Nephron progenitor cell (in vitro differentiated cells): Measurements from ENCODE around the gene LOXHD1.

Experiments used
- DNase-seq: peaks from one replicate; pipeline ENCODE4 v3.0.0; 2021
- H3K27ac Mint-ChIP-seq: 2 replicates; pipeline ENCODE4 v1.8.0; 2021; ENCODE audit warnings: mild to moderate bottlenecking, moderate library complexity, mixed read lengths
- H3K27me3 Mint-ChIP-seq: 2 replicates; pipeline ENCODE4 v1.8.0; 2021; ENCODE audit warnings: mild to moderate bottlenecking, low read depth, mixed read lengths; ENCODE audit not compliant: poor library complexity
- H3K36me3 Mint-ChIP-seq: 2 replicates; pipeline ENCODE4 v1.8.0; 2021; ENCODE audit warnings: low read depth, mixed read lengths
- H3K4me1 Mint-ChIP-seq: 2 replicates; pipeline ENCODE4 v1.8.0; 2021; ENCODE audit warnings: mixed read lengths
- H3K4me3 Mint-ChIP-seq: 2 replicates; pipeline ENCODE4 v1.8.0; 2021; ENCODE audit warnings: mild to moderate bottlenecking, moderate library complexity, mixed read lengths
- H3K9me3 Mint-ChIP-seq: 2 replicates; pipeline ENCODE4 v1.8.0; 2021; ENCODE audit warnings: mild to moderate bottlenecking, moderate library complexity, mixed read lengths
- CTCF ChIP-seq: fragments of 200-600 bp; sonication (generic); IDR thresholded peaks from 2 replicates; pipeline ENCODE4 v1.5.0; 2021; ENCODE audit warnings: antibody characterized with exemption

LOXHD1 gene

GRCh38 chr18:46481847-46482245 is 175.2 kb downstream of the LOXHD1 start:
- H3K4me1 Mint-ChIP-seq: no peaks in the 10 kb centered on the region
- DNase-seq: no peak
- H3K27me3 Mint-ChIP-seq: peaks cover 36% of the 10 kb centered on the region
- TF ChIP-seq CTCF: no peak
- peaks cover 2% of the 10 kb centered on the region for H3K9me3 Mint-ChIP-seq
- no peak overlapping the region for H3K4me3 Mint-ChIP-seq
- H3K27ac Mint-ChIP-seq: no peak overlapping the region
- H3K36me3 Mint-ChIP-seq: no peaks in the 10 kb centered on the region

GRCh38 chr18:46481048-46481846 is 175.8 kb downstream of the LOXHD1 start:
- peak; percentile 93 for TF ChIP-seq CTCF
- Mint-ChIP-seq H3K27ac (no peak overlapping the region), H3K9me3 (peaks cover 2% of the 10 kb centered on the region), H3K4me3 (no peak overlapping the region), H3K4me1 (no peaks in the 10 kb centered on the region), H3K27me3 (peaks cover 41% of the 10 kb centered on the region), H3K36me3 (no peaks in the 10 kb centered on the region)
- DNase-seq: peak; percentile 71

- no peak for DNase-seq
- H3K27ac Mint-ChIP-seq: no peak overlapping the region
- H3K9me3 Mint-ChIP-seq: peaks cover 2% of the 10 kb centered on the region
- H3K27me3 Mint-ChIP-seq: peaks cover 45% of the 10 kb centered on the region
- TF ChIP-seq CTCF: no peak
- H3K4me1 Mint-ChIP-seq: no peaks in the 10 kb centered on the region
- no peaks in the 10 kb centered on the region for H3K36me3 Mint-ChIP-seq
- no peak overlapping the region for H3K4me3 Mint-ChIP-seq
These were observed 176.8 kb downstream of the LOXHD1 start for GRCh38 chr18:46480226-46480625.

- H3K4me3 Mint-ChIP-seq: no peak overlapping the region
- H3K36me3 Mint-ChIP-seq: no peaks in the 10 kb centered on the region
- H3K27ac Mint-ChIP-seq: no peak overlapping the region
- TF ChIP-seq CTCF: no peak
- H3K27me3 Mint-ChIP-seq: peaks cover 38% of the 10 kb centered on the region
- H3K4me1 Mint-ChIP-seq: peaks cover 7% of the 10 kb centered on the region
- peaks cover 2% of the 10 kb centered on the region for H3K9me3 Mint-ChIP-seq
- DNase-seq: no peak
These were observed 178.2 kb downstream of the LOXHD1 start for GRCh38 chr18:46478796-46479195.

GRCh38 chr18:46477425-46478011 is 179.5 kb downstream of the LOXHD1 start:
- H3K36me3 Mint-ChIP-seq: no peaks in the 10 kb centered on the region
- no peak overlapping the region for H3K4me3 Mint-ChIP-seq
- DNase-seq: no peak
- TF ChIP-seq CTCF: no peak
- H3K9me3 Mint-ChIP-seq: peaks cover 2% of the 10 kb centered on the region
- no peak overlapping the region for H3K27ac Mint-ChIP-seq
- peaks cover 7% of the 10 kb centered on the region for H3K4me1 Mint-ChIP-seq
- H3K27me3 Mint-ChIP-seq: peaks cover 34% of the 10 kb centered on the region

GRCh38 chr18:46475390-46475752 is 181.6 kb downstream of the LOXHD1 start:
- H3K27ac Mint-ChIP-seq: no peak overlapping the region

More at GRCh38 chr18:46475390-46475752, 181.6 kb downstream of the LOXHD1 start:
- H3K9me3 Mint-ChIP-seq: no peaks in the 10 kb centered on the region
- H3K4me3 Mint-ChIP-seq: no peak overlapping the region
- TF ChIP-seq CTCF: no peak
- H3K36me3 Mint-ChIP-seq: no peaks in the 10 kb centered on the region
- peaks cover 32% of the 10 kb centered on the region for H3K27me3 Mint-ChIP-seq
- peaks cover 14% of the 10 kb centered on the region for H3K4me1 Mint-ChIP-seq
- DNase-seq: no peak
